Measurements from ENCODE around the gene BCKDK. TPM values are rescaled to one million over a fixed set of nuclear protein-coding genes. Genes with fewer than 3 reads are reported as not detected.

BCKDK gene
- total RNA-seq, 1 donor = 39.5 TPM

DNA sequence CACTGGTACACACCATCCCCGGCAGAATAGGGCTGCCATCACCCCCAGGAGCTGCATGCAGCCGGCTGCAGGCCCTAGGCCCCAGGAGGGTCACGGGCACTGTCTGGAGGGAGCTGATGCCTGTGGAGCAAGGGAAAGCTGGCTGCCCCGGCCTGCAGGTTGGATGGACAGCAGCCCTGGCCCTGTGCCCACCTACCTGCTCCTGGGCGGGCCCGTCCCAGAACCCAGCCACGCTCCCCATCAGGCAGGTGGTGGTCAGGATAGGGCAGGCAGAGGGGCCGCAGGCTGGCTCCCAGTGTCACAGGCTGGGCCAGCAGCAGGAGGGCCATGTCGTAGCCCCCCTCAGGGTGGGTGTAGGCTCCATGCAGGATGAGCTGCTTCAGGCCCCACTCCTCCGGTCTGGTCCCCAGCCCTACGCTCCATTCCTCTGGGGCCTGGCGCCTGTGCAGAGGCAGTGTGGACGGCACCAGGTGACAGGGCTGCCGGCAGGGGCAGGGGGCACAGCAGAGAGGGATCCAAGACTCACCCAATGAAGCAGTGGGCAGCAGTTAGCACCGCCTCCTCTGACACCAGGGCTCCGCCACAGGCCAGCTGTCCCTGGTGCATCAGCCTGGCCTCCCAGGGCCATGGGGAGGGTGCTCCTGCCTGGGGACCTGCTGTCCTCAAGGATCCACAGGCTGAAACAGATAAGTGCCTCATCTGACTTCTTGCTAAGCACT is 23.4 kb upstream of the BCKDK start:
- no peak for DNase-seq (ENCODE audit: low read depth)
- no peak overlapping the region for H3K4me3 ChIP-seq (ENCODE audit: low read depth, low read length)
- no peak for TF ChIP-seq CTCF (IDR thresholded peaks at IDR 0.05; ENCODE audit: insufficient read depth, low read length)

DNA sequence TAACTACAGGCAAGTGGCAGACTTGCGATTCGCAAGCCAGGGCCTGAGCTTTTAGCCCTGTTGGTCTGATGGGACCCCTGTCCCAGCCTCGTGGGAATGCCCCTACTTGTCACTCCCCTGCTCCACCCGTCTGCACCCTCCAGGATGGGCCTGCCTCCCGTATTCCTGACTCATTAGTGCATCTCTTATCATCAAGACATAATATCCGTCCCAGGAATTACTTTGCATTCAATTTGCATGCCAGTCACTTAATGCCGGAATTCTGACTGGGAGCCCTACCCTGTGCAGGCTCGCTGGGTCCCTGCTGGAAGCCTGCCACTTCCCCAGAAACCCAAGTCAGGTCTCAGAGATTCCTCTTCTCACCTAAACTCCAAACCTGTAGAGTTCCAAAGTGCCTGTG is 22.8 kb upstream of the BCKDK start:
- no peak for DNase-seq (ENCODE audit: low read depth)
- no peak for TF ChIP-seq CTCF (IDR thresholded peaks at IDR 0.05; ENCODE audit: insufficient read depth, low read length)
- H3K4me3 ChIP-seq (ENCODE audit: low read depth, low read length) = no peak overlapping the region

- no peak for TF ChIP-seq CTCF (IDR thresholded peaks at IDR 0.05; ENCODE audit: insufficient read depth, low read length)
- DNase-seq (ENCODE audit: low read depth) = no peak
- no peak overlapping the region for H3K4me3 ChIP-seq (ENCODE audit: low read depth, low read length)
These were observed 22.1 kb upstream of the BCKDK start for GRCh38 chr16:31085873-31086628.

GRCh38 chr16:31086629-31086906 is 21.6 kb upstream of the BCKDK start:
- no peak for DNase-seq (ENCODE audit: low read depth)
- no peak for TF ChIP-seq CTCF (IDR thresholded peaks at IDR 0.05; ENCODE audit: insufficient read depth, low read length)
- no peak overlapping the region for H3K4me3 ChIP-seq (ENCODE audit: low read depth, low read length)

DNA sequence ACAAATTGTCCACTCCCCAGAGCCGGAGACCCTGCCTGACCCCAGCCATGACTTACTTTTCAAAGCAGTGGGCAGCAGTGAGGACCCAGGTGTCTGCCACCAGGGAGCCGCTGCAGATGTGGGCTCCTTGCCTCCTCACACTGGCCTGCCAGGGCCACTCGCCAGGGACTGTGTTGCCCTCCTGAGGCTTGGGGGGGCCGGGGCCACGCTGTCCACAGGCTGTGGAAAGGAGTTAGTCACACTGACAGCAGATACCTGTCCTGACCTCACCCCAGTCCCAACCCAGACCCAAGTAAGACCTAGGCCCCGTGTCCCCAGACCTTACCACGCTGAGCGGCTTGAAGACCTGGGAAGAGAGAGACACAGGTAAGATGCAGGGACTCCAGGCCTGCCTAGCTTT is 20.7 kb upstream of the BCKDK start:
- DNase-seq (ENCODE audit: low read depth) = no peak
- H3K4me3 ChIP-seq (ENCODE audit: low read depth, low read length) = no peak overlapping the region
- no peak for TF ChIP-seq CTCF (IDR thresholded peaks at IDR 0.05; ENCODE audit: insufficient read depth, low read length)

DNA sequence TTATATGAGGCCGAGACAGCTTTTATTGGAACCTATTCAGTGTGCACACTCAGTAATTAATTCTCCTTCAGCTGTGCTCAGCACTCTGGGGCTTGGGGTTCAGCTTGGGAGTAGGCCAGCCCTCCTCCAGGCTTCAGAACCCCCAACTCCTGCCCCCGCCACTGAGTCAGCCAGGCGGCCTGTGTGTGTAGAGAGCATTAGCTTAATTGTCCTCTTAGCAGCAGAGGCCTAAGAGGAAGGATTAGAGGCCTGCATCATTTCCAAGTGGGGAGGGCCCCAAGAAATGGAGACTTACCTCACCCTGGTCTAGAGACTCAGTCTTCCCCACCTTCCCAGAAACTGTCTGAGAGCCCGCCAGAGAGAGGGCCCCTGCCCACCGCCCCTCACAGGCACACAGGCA is 20.2 kb upstream of the BCKDK start:
- no peak for DNase-seq (ENCODE audit: low read depth)

More for the DNA sequence above, 20.2 kb upstream of the BCKDK start:
- no peak overlapping the region for H3K4me3 ChIP-seq (ENCODE audit: low read depth, low read length)
- TF ChIP-seq CTCF (IDR thresholded peaks at IDR 0.05; ENCODE audit: insufficient read depth, low read length) = no peak

Measured in fibroblast of the aortic adventitia (primary cell).